ENCODE data around the gene GOLGA6L10.
"Not testable (repeated sequence)": the region's sequence is repeated elsewhere in the genome, so short reads cannot be mapped to it uniquely, and the experiment has no call there.

GOLGA6L10 gene

GRCh38 chr15:82349375-82349774 lies at the start of gene GOLGA6L10:
Gene GOLGA6L10 (minus strand): TSS chr15:82349475. CDS start chr15:82349375, 100 bp downstream.
- DNase-seq; H3K4me1 Mint-ChIP-seq; H3K27ac Mint-ChIP-seq; H3K27me3 Mint-ChIP-seq; H3K9me3 Mint-ChIP-seq; H3K36me3 Mint-ChIP-seq (ENCODE audit: low read depth); ATAC-seq; H3K4me3 Mint-ChIP-seq: not testable (repeated sequence)

- Mint-ChIP-seq H3K36me3 (ENCODE audit: low read depth) (no peaks in the 10 kb centered on the region), H3K27ac (no peak overlapping the region), H3K4me1 (peaks cover 22% of the 10 kb centered on the region), H3K9me3 (no peaks in the 10 kb centered on the region), H3K27me3 (no peaks in the 10 kb centered on the region), H3K4me3 (no peak overlapping the region)
- no peak for DNase-seq
- ATAC-seq = no peak
These were observed 49.5 kb upstream of the GOLGA6L10 start for GRCh38 chr15:82398785-82399184.

GRCh38 chr15:82397817-82398216 lies 48.5 kb upstream of the GOLGA6L10 start:
- no peak for ATAC-seq

GRCh38 chr15:82395788-82396187 lies 46.5 kb upstream of the GOLGA6L10 start:
- ATAC-seq; H3K36me3 Mint-ChIP-seq (ENCODE audit: low read depth); H3K27me3 Mint-ChIP-seq; H3K27ac Mint-ChIP-seq; H3K9me3 Mint-ChIP-seq; H3K4me3 Mint-ChIP-seq; DNase-seq: not testable (repeated sequence)
- H3K4me1 Mint-ChIP-seq = peaks cover 28% of the 10 kb centered on the region

More at GRCh38 chr15:82397817-82398216, 48.5 kb upstream of the GOLGA6L10 start:
- Mint-ChIP-seq H3K4me1 (peaks cover 22% of the 10 kb centered on the region), H3K27me3 (no peaks in the 10 kb centered on the region), H3K27ac (no peak overlapping the region), H3K4me3 (no peak overlapping the region), H3K9me3 (no peaks in the 10 kb centered on the region), H3K36me3 (ENCODE audit: low read depth) (no peaks in the 10 kb centered on the region)
- no peak for DNase-seq

- H3K9me3 Mint-ChIP-seq = no peaks in the 10 kb centered on the region
These were observed 44.4 kb upstream of the GOLGA6L10 start for GRCh38 chr15:82393671-82394070.

GRCh38 chr15:82392077-82392476 lies 42.8 kb upstream of the GOLGA6L10 start:
- Mint-ChIP-seq H3K4me1 (peaks cover 10% of the 10 kb centered on the region), H3K27ac (peak overlapping the region; percentile 37)
- H3K4me3 Mint-ChIP-seq; H3K36me3 Mint-ChIP-seq (ENCODE audit: low read depth); H3K9me3 Mint-ChIP-seq; H3K27me3 Mint-ChIP-seq; ATAC-seq; DNase-seq: not testable (repeated sequence)

More at GRCh38 chr15:82393671-82394070, 44.4 kb upstream of the GOLGA6L10 start:
- H3K27me3 Mint-ChIP-seq = no peaks in the 10 kb centered on the region
- no peak overlapping the region for H3K27ac Mint-ChIP-seq
- no peak for DNase-seq
- H3K4me3 Mint-ChIP-seq = no peak overlapping the region
- H3K36me3 Mint-ChIP-seq (ENCODE audit: low read depth) = peaks cover 3% of the 10 kb centered on the region
- H3K4me1 Mint-ChIP-seq = peaks cover 16% of the 10 kb centered on the region
- no peak for ATAC-seq

- H3K36me3 Mint-ChIP-seq (ENCODE audit: low read depth); H3K9me3 Mint-ChIP-seq; H3K4me1 Mint-ChIP-seq; DNase-seq; H3K4me3 Mint-ChIP-seq; ATAC-seq; H3K27me3 Mint-ChIP-seq; H3K27ac Mint-ChIP-seq: not testable (repeated sequence)
These were observed 40.9 kb upstream of the GOLGA6L10 start for GRCh38 chr15:82390152-82390551.

GRCh38 chr15:82387209-82387608 lies 37.9 kb upstream of the GOLGA6L10 start:
- H3K4me3 Mint-ChIP-seq; ATAC-seq; DNase-seq; H3K36me3 Mint-ChIP-seq (ENCODE audit: low read depth); H3K27ac Mint-ChIP-seq; H3K27me3 Mint-ChIP-seq; H3K9me3 Mint-ChIP-seq; H3K4me1 Mint-ChIP-seq: not testable (repeated sequence)

GRCh38 chr15:82381330-82381955 lies 32.2 kb upstream of the GOLGA6L10 start:
- not testable (repeated sequence) for H3K27ac Mint-ChIP-seq; H3K4me1 Mint-ChIP-seq; DNase-seq; ATAC-seq; H3K9me3 Mint-ChIP-seq; H3K4me3 Mint-ChIP-seq; H3K27me3 Mint-ChIP-seq; H3K36me3 Mint-ChIP-seq (ENCODE audit: low read depth)

- not testable (repeated sequence) for H3K27me3 Mint-ChIP-seq; ATAC-seq; H3K4me1 Mint-ChIP-seq; H3K36me3 Mint-ChIP-seq (ENCODE audit: low read depth); DNase-seq; H3K9me3 Mint-ChIP-seq; H3K27ac Mint-ChIP-seq; H3K4me3 Mint-ChIP-seq
These were observed 30.3 kb upstream of the GOLGA6L10 start for GRCh38 chr15:82379552-82379951.

GRCh38 chr15:82373661-82374060 lies 24.4 kb upstream of the GOLGA6L10 start:
- not testable (repeated sequence) for ATAC-seq; H3K9me3 Mint-ChIP-seq; H3K4me3 Mint-ChIP-seq; H3K4me1 Mint-ChIP-seq; H3K27ac Mint-ChIP-seq; DNase-seq; H3K27me3 Mint-ChIP-seq; H3K36me3 Mint-ChIP-seq (ENCODE audit: low read depth)

GRCh38 chr15:82371656-82372055 lies 22.4 kb upstream of the GOLGA6L10 start:
- Mint-ChIP-seq H3K9me3 (no peaks in the 10 kb centered on the region), H3K4me3 (no peak overlapping the region), H3K27ac (no peak overlapping the region), H3K4me1 (peaks cover 3% of the 10 kb centered on the region), H3K27me3 (no peaks in the 10 kb centered on the region), H3K36me3 (ENCODE audit: low read depth) (peaks cover 3% of the 10 kb centered on the region)
- no peak for ATAC-seq
- no peak for DNase-seq

- not testable (repeated sequence) for H3K4me1 Mint-ChIP-seq; H3K9me3 Mint-ChIP-seq; DNase-seq; H3K27ac Mint-ChIP-seq; H3K36me3 Mint-ChIP-seq (ENCODE audit: low read depth); H3K27me3 Mint-ChIP-seq; H3K4me3 Mint-ChIP-seq
- ATAC-seq = peak; percentile 54
These were observed 18.5 kb upstream of the GOLGA6L10 start for GRCh38 chr15:82367790-82368189.

GRCh38 chr15:82365692-82366323 lies 16.5 kb upstream of the GOLGA6L10 start:
- peak; percentile 94 for ATAC-seq
- not testable (repeated sequence) for H3K9me3 Mint-ChIP-seq; H3K36me3 Mint-ChIP-seq (ENCODE audit: low read depth); H3K4me1 Mint-ChIP-seq; H3K4me3 Mint-ChIP-seq; H3K27ac Mint-ChIP-seq; H3K27me3 Mint-ChIP-seq
- DNase-seq = peak; percentile 29

- H3K36me3 Mint-ChIP-seq (ENCODE audit: low read depth); DNase-seq; H3K27ac Mint-ChIP-seq; ATAC-seq; H3K9me3 Mint-ChIP-seq; H3K27me3 Mint-ChIP-seq; H3K4me3 Mint-ChIP-seq; H3K4me1 Mint-ChIP-seq: not testable (repeated sequence)
These were observed 15.3 kb upstream of the GOLGA6L10 start for GRCh38 chr15:82364548-82364947.
